Measurements from ENCODE around the gene NAA16.

NAA16 gene

DNA sequence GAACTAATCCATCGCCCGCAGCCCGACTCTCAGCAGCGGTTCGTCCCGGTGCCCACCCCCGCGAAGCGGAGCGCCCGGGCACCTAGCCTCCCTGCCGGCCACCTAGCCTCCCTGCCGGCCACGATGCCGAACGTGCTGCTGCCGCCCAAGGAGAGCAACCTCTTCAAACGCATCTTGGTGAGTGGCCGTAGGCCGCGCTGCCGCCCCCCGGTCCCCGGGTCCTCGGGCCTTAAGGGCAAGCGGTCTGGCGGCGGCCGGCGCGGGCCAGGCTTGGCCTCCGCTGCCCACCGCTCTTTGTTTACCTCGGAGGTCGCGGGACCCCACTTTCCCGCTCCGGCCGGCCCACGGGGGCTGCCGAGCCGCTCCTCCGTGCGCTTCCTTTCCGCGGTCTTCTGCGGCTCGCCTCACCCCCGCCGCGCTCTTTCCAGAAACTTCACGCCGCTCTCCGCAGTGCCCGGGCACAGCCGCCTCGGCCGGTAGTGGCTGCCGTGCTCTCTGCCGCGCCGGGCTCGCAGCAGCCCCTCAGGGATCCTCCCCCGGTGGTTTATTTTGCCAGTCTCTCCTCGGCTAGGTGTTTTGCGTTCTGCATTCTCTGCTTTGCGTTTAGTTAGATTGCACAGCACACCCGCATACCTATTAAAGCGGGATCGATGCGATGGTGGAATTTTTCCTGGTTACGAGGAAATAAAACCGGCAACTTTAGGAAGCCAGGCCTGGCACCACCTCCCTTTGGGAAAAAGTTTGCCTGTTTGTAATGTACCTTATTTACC, 524 bp downstream of the NAA16 start:
- TF ChIP-seq POU6F1 (CRISPR knock-in tag; IDR thresholded peaks at IDR 0.05; ENCODE audit: borderline replicate concordance, low read depth), result no peak
- TF ChIP-seq ESRRG (CRISPR knock-in tag; IDR thresholded peaks at IDR 0.05), result no peak
- TF ChIP-seq CREB5 (CRISPR knock-in tag; IDR thresholded peaks at IDR 0.05; ENCODE audit: low read depth), result no peak
- TF ChIP-seq RARB (CRISPR knock-in tag; IDR thresholded peaks at IDR 0.05), result no peak
- TF ChIP-seq ZNF8 (CRISPR knock-in tag; IDR thresholded peaks at IDR 0.05), result no peak
- no peak for TF ChIP-seq ZNF565 (CRISPR knock-in tag; conservative IDR thresholded peaks at IDR 0.05; ENCODE audit: low read depth)
- TF ChIP-seq ZNF70 (CRISPR knock-in tag; IDR thresholded peaks at IDR 0.05), result no peak
- no peak for TF ChIP-seq TOX (CRISPR knock-in tag; IDR thresholded peaks at IDR 0.05; ENCODE audit: borderline replicate concordance)
- no peak for TF ChIP-seq ZFP3 (CRISPR knock-in tag; IDR thresholded peaks at IDR 0.05)
- TF ChIP-seq OSR1 (CRISPR knock-in tag; IDR thresholded peaks at IDR 0.05), result no peak
- no peak for TF ChIP-seq SNAI2 (CRISPR knock-in tag; IDR thresholded peaks at IDR 0.05)
- TF ChIP-seq CSDC2 (CRISPR knock-in tag; IDR thresholded peaks at IDR 0.05), result no peak
- ATAC-seq, result peak; percentile 82

DNA sequence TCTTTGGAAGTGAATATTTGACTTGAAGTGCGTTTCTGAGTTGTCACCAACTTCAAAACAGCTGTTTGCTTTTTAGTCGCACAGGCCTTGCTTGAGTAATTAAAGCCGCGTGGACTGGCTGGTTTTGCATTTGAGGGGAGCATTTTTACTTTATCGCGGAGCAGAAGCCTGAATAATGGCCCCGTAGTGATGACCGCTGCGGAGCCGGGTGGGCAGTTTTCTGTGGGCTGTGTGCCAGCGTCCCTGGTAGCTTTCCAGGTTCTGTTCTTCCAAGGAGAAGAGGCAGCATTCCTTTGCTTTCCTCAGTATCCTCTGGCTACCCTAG, 1.1 kb downstream of the NAA16 start:
- peak; percentile 48 for ATAC-seq
- TF ChIP-seq, protein P1, sequence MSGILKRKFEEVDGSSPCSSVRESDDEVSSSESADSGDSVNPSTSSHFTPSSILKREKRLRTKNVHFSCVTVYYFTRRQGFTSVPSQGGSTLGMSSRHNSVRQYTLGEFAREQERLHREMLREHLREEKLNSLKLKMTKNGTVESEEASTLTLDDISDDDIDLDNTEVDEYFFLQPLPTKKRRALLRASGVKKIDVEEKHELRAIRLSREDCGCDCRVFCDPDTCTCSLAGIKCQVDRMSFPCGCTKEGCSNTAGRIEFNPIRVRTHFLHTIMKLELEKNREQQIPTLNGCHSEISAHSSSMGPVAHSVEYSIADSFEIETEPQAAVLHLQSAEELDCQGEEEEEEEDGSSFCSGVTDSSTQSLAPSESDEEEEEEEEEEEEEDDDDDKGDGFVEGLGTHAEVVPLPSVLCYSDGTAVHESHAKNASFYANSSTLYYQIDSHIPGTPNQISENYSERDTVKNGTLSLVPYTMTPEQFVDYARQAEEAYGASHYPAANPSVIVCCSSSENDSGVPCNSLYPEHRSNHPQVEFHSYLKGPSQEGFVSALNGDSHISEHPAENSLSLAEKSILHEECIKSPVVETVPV (CRISPR knock-in tag; IDR thresholded peaks at IDR 0.05), result no peak
- TF ChIP-seq ZNF70 (CRISPR knock-in tag; IDR thresholded peaks at IDR 0.05) (no peak), POU6F1 (CRISPR knock-in tag; IDR thresholded peaks at IDR 0.05; ENCODE audit: borderline replicate concordance, low read depth) (no peak), TCF4 (CRISPR knock-in tag; IDR thresholded peaks at IDR 0.05; ENCODE audit: borderline replicate concordance) (no peak), SNAI2 (CRISPR knock-in tag; IDR thresholded peaks at IDR 0.05) (no peak), ZC3H10 (CRISPR knock-in tag; IDR thresholded peaks at IDR 0.05) (no peak), ZFP30 (CRISPR knock-in tag; IDR thresholded peaks at IDR 0.05) (no peak)

- ATAC-seq, result no peak
- TF ChIP-seq POU6F1 (CRISPR knock-in tag; IDR thresholded peaks at IDR 0.05; ENCODE audit: borderline replicate concordance, low read depth) (no peak), ZNF8 (CRISPR knock-in tag; IDR thresholded peaks at IDR 0.05) (no peak), GLIS3 (CRISPR knock-in tag; IDR thresholded peaks at IDR 0.05) (no peak), SNAI2 (CRISPR knock-in tag; IDR thresholded peaks at IDR 0.05) (no peak), ZFP3 (CRISPR knock-in tag; IDR thresholded peaks at IDR 0.05) (no peak), TOX (CRISPR knock-in tag; IDR thresholded peaks at IDR 0.05; ENCODE audit: borderline replicate concordance) (no peak), OSR1 (CRISPR knock-in tag; IDR thresholded peaks at IDR 0.05) (no peak), ZC3H10 (CRISPR knock-in tag; IDR thresholded peaks at IDR 0.05) (no peak), RARB (CRISPR knock-in tag; IDR thresholded peaks at IDR 0.05) (no peak), BACH2 (CRISPR knock-in tag; IDR thresholded peaks at IDR 0.05; ENCODE audit: borderline replicate concordance) (no peak), CSDC2 (CRISPR knock-in tag; IDR thresholded peaks at IDR 0.05) (no peak), ISL1 (CRISPR knock-in tag; IDR thresholded peaks at IDR 0.05) (no peak), ESRRG (CRISPR knock-in tag; IDR thresholded peaks at IDR 0.05) (no peak)
- TF ChIP-seq, protein P1 (CRISPR knock-in tag; IDR thresholded peaks at IDR 0.05), result no peak
- TF ChIP-seq, protein P2, sequence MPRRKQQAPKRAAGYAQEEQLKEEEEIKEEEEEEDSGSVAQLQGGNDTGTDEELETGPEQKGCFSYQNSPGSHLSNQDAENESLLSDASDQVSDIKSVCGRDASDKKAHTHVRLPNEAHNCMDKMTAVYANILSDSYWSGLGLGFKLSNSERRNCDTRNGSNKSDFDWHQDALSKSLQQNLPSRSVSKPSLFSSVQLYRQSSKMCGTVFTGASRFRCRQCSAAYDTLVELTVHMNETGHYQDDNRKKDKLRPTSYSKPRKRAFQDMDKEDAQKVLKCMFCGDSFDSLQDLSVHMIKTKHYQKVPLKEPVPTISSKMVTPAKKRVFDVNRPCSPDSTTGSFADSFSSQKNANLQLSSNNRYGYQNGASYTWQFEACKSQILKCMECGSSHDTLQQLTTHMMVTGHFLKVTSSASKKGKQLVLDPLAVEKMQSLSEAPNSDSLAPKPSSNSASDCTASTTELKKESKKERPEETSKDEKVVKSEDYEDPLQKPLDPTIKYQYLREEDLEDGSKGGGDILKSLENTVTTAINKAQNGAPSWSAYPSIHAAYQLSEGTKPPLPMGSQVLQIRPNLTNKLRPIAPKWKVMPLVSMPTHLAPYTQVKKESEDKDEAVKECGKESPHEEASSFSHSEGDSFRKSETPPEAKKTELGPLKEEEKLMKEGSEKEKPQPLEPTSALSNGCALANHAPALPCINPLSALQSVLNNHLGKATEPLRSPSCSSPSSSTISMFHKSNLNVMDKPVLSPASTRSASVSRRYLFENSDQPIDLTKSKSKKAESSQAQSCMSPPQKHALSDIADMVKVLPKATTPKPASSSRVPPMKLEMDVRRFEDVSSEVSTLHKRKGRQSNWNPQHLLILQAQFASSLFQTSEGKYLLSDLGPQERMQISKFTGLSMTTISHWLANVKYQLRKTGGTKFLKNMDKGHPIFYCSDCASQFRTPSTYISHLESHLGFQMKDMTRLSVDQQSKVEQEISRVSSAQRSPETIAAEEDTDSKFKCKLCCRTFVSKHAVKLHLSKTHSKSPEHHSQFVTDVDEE (CRISPR knock-in tag; IDR thresholded peaks at IDR 0.05), result no peak
- TF ChIP-seq, protein P3, sequence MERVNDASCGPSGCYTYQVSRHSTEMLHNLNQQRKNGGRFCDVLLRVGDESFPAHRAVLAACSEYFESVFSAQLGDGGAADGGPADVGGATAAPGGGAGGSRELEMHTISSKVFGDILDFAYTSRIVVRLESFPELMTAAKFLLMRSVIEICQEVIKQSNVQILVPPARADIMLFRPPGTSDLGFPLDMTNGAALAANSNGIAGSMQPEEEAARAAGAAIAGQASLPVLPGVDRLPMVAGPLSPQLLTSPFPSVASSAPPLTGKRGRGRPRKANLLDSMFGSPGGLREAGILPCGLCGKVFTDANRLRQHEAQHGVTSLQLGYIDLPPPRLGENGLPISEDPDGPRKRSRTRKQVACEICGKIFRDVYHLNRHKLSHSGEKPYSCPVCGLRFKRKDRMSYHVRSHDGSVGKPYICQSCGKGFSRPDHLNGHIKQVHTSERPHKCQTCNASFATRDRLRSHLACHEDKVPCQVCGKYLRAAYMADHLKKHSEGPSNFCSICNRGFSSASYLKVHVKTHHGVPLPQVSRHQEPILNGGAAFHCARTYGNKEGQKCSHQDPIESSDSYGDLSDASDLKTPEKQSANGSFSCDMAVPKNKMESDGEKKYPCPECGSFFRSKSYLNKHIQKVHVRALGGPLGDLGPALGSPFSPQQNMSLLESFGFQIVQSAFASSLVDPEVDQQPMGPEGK (CRISPR knock-in tag; IDR thresholded peaks at IDR 0.05; ENCODE audit: borderline replicate concordance), result no peak
Measured at GRCh38 chr13:41313117-41313516, 2.0 kb downstream of the NAA16 start.
